HG03439 (cell line): ENCODE results near the gene DAGLA.

Experiments
- ATAC-seq: cut with Tn5 transposase; IDR thresholded peaks from one replicate; pipeline ENCODE4 v1.9.1; 2021; ENCODE audit warnings: mild to moderate bottlenecking, moderate library complexity; ENCODE audit not compliant: unreplicated experiment

Gene DAGLA

DNA sequence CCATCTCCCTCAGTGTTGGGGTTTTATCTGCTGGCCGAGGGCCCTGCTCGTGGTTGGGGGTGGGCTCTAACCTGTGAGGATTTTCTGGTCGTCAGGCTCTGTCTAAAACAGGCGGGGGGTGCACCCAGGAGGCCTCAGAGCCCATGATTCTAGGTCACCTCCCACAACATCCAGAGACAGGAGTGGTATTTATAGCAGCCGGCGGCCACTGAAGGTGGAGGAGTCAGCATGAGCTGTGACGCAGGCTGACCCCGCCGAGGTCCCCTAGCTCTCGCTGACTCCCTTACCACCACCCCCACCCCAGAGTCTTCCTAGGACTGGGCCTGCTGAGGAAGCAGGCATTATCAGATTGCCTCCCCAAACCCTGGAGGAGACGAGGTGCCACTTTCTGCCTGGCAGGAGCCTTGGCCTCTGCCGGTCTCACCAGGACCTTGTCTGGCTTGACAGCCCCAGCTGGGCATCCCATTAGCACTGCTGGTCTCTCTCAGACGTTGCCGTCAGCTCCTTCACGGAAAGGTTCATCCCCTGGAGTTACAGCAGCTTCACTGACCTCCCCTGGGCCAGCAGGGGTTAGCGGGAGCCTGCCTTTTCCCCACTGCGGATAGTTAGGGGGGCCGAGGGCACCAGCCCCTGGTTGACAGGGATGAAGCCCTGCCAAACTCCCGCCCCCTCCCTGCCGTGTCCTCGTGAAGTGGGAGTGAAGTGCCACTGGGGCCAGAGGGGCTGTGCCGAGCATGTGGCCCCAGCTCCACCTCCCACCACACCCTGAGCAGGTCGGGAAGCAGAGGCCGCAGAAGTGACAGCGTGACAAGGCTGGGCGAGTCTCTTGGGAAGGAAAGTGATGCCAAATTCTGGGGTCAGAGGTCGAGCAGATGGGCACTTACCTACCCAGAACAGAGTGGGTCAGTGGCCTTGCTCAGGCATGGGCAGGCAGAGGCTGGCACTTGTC, 26.5 kb downstream of the DAGLA start:
- ATAC-seq = no peak

DNA sequence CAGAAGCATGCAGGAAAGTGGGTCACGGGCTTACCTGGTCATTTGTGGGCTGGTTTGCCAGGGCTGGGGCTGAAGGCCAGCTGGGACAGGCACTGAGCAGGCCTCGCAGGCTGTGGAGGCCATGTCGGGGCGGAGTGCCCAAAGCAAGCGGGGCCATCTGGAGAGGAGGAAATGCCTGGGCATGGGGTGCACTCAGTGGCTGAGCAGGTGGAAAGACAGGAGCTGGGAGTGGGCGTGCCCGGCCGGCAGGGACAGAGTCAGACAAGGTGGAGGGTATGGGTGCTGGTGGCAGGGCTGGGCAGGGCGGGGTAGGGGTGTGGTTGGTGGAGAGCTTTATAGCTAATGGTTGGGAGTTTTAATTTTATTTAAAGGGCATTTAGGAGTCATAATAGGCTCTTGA, 27.4 kb downstream of the DAGLA start:
- no peak for ATAC-seq

DNA sequence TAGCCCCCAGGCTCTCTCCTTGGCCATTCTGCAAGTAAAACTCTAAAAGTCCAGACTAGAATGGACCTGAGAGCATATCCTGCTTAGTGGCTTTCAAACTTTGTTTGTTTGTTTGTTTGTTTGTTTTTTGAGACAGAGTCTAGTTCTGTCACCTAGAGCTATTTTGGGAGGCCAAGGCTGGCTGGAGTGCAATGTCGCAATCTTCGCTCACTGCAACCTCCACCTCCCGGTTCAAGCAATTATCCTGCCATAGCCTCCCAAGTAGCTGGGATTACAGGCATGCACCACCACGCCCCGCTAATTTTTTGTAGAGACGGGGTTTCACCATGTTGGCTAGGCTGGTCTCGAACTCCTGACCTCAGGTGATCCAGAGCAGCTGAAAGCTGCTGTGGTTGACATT, 28.9 kb downstream of the DAGLA start:
- ATAC-seq = no peak

DNA sequence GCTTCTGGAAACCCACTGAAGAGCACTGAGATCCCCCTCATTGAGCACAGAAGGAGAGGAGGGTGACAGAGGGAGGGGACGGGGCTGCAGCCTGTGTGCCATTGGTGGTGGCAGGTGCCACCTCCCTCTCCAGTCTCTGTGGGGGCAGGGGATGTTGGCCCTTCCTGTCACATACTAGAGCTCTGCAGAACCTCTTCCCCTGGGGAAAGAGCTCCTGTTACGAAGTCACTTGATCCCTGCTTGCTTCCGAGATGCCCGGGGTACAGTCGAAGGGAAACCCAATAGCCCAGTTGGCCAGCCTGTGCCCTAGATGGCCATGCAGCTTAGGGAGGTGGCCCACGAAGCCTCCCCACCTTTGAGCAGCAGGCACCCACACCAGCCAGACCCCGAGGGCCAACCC, 29.4 kb downstream of the DAGLA start:
- no peak for ATAC-seq

DNA sequence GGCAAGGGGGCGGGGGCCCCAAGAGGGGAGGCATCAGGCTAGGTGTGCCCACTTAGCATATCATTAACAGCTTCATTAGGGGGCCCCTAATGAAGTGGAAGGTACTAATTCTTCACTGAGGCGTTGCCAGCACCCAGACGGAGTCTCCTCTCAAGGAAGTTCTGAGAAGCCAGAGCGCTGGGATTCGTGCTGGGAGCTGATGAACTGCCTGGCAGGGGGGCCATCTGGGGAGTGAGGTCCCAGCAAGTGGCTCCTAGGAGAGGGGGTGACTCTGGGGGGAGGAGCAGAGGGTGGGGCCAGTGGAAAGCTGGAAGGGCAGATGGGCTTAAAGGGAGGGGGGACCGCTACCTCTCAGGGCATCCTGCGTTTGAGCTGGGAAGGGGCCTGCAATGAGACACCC, 29.8 kb downstream of the DAGLA start:
- ATAC-seq = no peak

DNA sequence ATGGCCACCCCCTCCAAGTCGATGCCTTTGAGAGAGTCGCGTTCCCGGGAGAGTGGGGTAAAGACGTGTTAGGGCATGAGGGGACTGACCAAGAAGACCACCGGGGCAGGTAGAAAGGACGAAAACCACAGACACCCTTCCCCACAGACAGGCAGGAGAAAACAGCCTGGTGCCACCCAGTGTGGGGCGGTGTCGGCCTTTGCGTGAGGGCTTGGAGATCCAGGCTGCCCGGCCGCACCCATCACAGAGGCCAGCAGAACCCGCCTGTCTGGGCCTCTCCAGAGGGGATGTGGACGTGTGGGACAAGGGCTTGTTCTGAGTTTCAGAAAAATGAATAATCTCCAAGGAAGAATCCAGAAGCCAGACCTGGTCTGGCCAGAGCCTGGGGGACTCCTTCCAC, 30.8 kb downstream of the DAGLA start:
- no peak for ATAC-seq

DNA sequence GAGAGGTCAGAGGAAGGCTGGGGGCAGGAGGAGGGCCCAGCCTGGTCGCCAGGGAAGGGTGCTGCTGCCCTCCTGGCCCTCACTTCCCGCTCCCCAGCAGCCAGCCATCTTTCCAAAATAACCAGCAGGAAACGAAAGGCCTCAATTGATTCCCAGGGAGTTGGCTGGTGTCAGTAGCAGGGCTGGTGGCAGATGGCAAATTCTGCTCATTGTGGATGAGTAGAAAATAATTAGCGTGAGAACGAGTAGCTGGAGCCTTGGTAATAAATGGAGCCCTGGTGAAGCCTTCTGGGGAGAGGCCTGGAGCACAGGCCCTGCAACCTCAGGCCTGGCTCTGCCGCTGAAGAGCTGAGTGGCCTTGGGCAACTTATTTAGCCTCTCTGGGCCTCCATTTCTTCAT, 31.3 kb downstream of the DAGLA start:
- ATAC-seq = no peak

DNA sequence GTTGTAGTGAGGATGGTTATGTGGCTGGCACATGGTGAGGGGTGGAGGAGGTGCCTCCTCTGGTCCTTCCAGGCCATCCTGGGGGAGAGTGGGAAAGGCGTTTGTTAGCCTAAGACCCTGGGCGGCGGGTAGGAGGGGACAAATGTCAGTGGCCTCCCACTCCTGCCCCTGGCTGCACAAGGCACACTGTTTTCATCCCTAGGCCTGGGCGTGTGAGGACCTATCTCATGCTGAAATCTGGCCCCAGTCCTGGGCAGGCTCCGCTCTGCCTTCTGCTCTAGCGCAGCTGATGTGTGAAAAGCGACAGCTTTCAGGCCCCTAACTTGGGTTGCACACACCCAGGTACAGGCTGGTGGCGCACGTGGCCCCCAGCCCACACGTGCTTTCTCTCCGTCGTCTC, 32.1 kb downstream of the DAGLA start:
- no peak for ATAC-seq

DNA sequence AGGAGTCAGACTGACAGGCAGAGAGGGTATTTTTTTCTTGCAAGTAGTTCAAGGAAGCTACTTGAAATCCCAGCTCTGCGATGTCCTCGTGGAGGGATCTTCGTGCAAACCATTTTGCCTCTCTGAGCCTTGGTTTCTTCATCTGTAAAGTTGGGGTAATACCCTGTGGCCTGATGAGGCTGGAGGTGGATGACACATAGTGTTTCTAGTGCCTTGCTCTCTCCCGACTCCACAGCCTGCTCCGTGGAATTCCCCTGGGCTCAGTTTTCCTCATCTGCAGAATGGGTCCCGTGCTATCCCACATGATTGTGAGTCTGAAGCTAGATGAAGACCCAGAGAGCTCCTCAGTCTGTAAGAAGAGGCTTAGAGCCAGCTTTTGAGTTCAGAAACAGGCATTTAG, 32.7 kb downstream of the DAGLA start:
- ATAC-seq = no peak

DNA sequence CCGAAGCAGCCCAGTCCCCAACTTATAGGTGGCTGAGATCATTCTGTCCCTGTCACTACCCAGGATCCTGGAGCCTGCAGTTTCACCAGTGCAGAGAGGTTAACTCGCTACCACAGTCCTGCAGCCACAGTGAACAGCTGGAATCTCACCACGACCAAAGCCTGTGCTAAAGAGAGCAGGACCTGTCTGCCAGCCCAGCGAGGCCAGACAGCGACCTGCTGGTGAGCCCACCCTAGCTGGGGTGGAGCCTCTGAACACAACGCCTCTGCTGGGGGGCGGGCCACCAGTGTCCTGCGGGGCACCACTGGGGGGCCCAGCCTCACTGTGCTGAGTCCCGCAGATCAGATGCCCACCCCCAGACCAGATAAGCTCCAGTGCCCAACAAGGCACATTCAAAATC, 33.3 kb downstream of the DAGLA start:
- ATAC-seq = no peak

DNA sequence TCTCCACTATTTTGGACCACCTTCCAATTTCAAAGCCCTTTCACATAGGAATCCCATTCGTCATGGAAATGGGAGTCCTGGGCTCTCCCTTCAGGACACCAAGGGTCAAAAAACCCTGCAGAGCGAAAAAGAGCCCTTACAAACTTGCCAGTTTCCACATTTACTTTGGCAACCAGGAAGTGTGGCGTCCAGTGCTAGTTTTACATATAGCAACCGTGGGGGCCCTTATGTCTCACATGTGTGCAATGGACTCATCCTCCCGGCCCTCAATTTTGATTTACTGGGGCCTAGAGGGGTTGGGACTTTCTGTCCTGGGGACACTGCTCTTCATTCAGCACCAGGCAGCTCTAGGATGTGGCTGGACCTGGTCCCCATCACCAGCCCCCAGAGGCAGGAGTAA, 33.7 kb downstream of the DAGLA start:
- no peak for ATAC-seq

DNA sequence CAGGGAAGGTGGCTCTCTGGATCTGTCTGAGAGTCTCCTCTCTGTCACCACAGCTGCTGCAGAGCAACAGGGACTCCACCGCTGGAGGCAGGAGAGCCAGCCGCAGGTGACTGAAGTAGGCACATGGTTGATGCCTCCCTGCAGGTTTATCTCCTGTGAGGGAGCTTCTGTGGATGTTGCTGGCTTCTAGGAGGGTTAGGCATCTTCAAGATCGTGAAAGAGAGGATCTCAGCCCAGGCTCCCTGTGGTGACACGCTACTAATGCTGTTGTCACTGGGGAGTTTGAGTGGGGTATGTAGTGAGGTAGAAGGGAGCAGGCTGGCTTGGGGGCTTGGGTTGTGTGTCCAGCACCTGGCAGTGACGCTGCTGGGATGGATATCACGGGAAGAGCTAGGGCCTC, 34.1 kb downstream of the DAGLA start:
- ATAC-seq = no peak

DNA sequence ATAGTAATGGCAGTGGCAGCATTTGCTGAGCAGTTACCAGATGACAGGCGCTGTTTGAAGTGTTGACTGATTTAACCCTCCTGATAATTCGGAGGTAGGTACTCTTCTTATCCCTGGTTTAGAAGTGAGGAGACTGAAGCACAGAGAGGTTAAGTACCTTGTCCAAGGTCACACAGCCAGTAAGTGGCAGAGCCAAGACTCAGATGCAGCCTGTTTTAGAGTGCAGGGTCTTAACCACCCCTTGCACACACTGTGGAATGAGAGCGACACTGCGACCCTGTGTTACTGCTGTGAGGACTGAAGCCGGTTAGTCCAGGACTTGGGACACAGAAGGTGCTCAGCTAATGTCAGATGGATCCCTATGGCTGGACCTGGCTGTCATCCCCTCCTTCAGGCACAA, 34.7 kb downstream of the DAGLA start:
- no peak for ATAC-seq

DNA sequence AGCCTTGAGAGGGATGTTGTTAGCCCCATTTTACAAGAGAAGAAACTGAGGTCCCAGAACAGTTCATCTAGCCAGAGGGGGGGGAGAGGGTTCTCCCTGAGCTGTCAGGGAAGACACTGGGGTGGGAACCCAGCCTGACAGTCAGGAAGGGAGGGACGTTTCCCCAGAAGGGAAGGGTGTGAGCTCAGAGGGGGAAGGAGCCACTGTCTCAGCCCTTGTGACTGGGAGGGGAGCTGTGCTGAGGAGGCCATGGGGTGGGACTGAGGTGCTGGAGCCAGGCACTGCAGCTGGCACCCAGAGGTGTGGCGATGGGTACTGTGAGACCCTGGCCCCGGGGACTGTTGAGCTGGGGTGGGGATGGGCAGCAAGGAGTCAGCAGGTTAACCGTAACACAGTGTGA, 35.7 kb downstream of the DAGLA start:
- no peak for ATAC-seq

DNA sequence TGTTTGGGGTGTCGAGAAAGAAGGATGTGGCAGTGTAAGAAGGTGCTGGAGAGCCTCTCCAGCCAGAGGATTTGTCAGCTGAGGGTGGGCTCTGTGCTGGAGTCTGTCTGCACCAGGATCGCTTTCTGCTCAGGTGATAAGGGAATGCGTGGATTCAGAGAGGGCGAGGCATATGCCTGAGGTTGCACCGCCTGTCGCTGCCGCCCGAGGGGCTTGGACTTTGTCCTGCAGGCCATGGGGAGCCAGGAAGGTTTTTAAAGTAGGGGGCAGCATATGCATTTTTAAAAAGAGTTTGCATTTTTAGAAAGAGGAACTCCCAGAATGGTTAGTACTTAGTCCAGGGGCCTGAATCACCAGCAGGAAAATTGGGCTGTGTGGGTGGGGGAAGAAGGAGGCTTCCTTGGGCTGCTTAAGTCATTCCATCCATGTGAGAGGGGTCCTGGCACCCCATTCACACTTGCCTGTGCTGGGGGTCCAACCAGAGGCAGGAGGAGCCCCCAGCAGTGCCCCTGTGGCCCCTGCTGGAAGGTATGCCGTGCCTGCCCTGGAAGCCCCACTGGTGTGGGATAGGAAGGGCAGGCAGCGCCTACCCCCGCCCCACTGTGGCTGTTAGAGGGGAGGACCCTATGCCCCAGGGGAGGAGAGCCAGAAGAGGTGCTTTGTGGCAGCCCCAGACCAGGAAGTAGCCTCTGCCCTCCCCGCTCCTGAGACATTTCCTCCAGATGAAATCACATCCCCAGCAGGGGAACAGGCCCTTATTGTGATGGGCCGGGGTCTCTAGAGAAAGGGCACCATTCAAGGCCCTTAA, 36.5 kb downstream of the DAGLA start:
- ATAC-seq = no peak

DNA sequence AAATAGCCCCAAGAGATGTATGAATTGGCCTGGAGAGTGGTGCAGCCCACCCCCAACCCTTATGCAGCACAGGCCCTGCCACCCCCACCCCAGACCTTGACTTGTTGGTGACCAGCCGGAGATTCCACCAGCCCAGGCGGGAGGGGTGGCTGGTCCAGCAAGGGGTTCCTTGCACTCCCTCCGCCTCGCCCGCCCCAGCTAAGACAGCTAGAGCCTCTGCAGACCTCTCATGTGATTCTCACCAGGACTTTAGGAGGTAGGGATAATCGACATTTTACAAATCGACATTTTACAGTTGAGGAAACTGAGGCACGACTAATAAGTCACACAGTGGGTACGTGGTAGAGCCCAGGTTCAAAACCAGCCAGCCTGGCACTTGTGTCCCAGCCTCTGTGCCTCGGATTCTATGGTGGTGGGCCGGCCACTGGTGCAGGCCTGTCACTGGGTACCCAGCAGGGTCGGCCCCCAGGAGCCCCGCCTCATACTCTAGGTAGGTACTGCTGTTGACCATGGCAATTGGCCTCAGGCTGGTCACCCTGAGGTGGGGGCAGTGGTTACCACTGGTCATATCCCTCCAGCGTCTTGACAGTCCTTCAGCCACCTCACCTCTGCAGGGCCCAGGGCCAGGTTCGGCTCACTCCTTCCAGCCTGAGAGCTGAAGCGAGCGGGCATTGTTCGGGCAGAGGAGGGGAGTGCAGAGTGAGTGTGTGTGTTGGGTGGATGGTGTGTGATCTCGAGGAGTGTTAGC, 37.3 kb downstream of the DAGLA start:
- ATAC-seq = no peak

DNA sequence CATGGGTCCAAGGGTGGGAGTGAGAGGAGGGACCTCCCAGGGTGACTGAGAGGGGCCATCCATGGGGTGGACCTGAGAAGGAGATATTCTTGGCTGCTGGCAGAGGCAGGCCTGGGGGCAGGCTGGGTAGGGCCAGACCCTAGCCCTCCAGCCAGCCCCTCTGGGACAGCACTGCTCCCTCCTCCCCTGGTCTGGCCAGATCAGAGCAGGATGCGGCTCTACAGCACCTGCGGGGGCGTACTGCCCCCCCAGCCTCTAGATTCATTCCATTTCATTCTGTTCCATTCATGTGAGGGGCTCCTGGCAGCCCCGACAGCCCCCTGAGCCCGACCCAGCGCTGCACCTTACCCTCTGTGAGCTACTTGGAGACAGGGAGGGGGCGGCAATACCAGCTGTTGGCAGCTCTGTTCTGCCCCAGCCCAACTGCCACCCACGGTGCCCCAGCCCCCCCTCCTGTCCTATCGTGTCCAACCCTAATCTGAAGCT, 37.9 kb downstream of the DAGLA start:
- ATAC-seq = no peak

DNA sequence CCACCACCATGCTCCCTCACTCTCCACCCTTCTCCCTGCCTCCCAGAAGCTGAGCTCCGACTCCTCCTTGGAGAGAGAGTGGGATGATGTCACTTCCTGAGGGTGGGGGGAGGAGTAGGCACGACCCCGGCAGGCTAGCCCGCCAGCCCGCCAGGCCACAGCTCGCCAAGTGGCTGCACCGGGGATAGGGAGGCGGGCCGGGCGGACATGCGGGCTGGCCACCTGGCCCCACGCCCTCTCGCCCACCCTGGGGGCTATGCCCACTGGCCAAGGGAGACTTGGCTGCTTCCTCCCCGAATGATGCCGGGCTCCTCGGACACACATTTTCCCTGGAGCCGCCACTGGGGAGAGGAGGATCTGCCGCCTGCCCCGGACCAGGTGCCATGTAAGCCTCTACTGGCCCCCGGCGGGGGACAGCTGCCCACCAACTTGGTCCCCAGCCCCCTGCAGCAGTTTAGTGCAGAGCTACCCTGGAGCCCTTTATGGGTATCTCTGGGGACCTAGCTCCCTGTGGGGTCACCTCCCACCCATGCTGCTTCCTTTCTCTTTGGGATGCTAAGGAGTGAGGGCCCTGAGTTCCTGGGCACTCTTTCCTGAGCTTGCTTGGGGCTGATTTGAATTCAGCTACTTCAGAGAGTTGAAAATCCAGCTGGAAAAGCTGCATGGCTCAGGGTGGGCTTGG, 38.6 kb downstream of the DAGLA start:
- ATAC-seq = no peak

DNA sequence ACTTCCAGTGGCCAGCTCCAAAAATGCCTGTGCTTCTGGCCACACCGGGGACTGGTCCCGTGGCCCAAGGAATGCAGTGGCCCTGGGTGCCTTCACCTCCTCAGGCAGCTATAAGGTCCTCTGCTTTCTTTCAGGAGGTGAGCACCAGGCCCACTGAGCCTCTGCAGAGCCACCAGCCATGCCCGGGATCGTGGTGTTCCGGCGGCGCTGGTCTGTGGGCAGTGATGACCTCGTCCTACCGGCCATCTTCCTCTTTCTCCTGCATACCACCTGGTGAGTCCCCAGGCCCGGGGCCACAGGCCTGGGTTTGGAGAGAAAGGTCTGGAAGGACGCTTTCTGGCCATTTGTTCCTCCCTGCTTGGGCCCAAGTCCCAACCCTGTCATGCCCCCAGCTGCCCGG, 39.8 kb downstream of the DAGLA start:
- ATAC-seq = no peak

DNA sequence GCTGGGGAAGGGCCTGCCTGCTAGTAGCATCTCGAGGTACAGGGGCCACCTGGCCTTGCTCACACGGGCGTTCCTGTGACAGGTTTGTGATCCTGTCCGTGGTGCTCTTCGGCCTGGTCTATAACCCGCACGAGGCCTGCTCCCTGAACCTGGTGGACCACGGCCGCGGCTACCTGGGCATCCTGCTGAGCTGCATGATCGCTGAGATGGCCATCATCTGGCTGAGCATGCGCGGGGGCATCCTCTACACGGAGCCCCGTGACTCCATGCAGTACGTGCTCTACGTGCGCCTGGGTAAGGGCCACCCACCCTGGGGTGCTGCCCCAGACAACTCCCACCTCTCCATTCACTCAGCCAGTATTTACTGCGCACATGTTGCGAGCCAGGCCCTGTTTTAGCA, 40.4 kb downstream of the DAGLA start:
- no peak for ATAC-seq

DNA sequence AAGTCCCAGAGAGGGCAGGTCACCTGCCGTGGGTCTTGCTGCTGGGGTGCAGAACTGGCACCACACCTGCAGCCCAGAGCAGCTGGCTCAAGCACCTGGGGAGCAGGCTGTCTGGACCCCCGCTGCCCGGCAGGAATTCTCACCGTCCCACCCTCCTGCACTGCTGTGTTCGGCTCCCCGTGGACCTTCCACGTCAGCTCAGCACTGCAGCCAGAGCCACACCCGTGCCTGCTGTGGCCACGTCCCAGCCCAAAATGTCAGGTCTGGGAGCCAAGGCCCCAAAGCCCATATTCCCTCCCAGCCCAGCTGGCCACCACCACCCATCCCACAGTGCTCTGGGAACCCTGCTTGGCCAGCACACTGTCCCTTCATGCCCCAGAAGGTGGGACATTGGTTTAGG, 44.2 kb downstream of the DAGLA start:
- no peak for ATAC-seq
